Gastrocnemius medialis (tissue), 4 donors: Measurements from ENCODE around the gene GPR148.

Source experiments
- POLR2A ChIP-seq, 2 donors: fragments of 450-650 bp; IDR thresholded peaks; one replicate each; pipeline ENCODE4 v1.6.1; 2017; ENCODE audit warnings: antibody characterized with exemption in 2 of 2, mild to moderate bottlenecking in 2 of 2, moderate library complexity in 2 of 2
- TF ChIP-seq, protein P1 (sequence below), 5 experiments: fragments of 450-650 bp in 3 of 5; fragments of 200-600 bp in 2 of 5; sonication (generic) in 2 of 5; IDR thresholded peaks in 4 of 5; conservative IDR thresholded peaks in 1 of 5; 1 replicate in 4 of 5; 2 replicates in 1 of 5; pipeline ENCODE4 v1.5.1; 2016 to 2019; ENCODE audit warnings: antibody characterized with exemption in 5 of 5, mild to moderate bottlenecking in 3 of 5, moderate library complexity in 3 of 5

DNA sequence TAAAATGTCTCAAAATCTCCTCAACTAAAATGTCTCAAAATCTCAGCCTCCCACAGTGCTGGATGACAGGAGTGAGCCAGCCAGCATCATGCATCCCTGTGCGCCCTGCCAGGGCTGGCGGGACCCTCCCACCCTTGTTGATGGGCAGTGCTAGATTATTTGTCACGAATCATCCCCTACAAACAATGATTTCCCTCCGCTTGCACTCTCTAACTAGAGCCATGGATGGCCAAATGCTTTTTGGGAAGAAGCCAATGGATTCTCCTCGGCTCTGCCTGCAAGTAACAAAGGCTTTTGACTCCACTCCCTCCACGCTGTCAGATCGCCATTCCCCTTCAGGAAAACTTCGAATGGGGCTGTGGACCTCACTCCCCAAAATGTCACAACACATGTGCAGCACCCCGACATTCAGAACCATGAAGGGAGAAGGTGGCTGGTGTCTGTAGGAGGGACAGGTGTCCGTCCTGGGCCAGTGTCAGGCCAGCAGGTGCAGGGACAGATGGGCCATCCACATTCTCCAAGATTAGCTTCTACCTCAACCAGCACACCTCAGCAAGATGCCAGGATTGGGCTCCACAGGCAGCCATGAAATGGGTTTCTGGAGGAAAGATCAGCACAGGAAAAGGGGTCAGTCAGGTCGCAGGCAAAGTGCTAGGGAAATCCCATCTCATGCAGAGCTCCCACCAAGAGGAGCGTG, 38.0 kb downstream of the GPR148 start:
- TF ChIP-seq, protein P1, sequence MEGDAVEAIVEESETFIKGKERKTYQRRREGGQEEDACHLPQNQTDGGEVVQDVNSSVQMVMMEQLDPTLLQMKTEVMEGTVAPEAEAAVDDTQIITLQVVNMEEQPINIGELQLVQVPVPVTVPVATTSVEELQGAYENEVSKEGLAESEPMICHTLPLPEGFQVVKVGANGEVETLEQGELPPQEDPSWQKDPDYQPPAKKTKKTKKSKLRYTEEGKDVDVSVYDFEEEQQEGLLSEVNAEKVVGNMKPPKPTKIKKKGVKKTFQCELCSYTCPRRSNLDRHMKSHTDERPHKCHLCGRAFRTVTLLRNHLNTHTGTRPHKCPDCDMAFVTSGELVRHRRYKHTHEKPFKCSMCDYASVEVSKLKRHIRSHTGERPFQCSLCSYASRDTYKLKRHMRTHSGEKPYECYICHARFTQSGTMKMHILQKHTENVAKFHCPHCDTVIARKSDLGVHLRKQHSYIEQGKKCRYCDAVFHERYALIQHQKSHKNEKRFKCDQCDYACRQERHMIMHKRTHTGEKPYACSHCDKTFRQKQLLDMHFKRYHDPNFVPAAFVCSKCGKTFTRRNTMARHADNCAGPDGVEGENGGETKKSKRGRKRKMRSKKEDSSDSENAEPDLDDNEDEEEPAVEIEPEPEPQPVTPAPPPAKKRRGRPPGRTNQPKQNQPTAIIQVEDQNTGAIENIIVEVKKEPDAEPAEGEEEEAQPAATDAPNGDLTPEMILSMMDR (IDR thresholded peaks at IDR 0.05 in 4 of 5, conservative IDR thresholded peaks at IDR 0.05 in 1 of 5), result no peak
- TF ChIP-seq POLR2A (IDR thresholded peaks at IDR 0.05), result no peak
